GM23338 (cell line): Measurements from ENCODE around the gene VAV3. TPM values are rescaled to one million over a fixed set of nuclear protein-coding genes. Genes with fewer than 3 reads are reported as not detected.

ENCODE experiments used
- ATAC-seq: fragments of 200-7000 bp; cut with Tn5 transposase; 3 replicates; pipeline ENCODE4 v1.9.1; 2020
- DNase-seq: peaks from one replicate; pipeline ENCODE4 v3.0.0-alpha.2; 2015; ENCODE audit warnings: low spot score
- H2AFZ ChIP-seq: fragments of 200-600 bp; sonication (generic); 2 replicates; pipeline ENCODE4 v1.8.0; 2016; ENCODE audit warnings: antibody characterized with exemption, mild to moderate bottlenecking, moderate library complexity
- H3F3A ChIP-seq: fragments of 200-600 bp; sonication (generic); replicated peaks from 2 replicates; pipeline ENCODE4 v1.8.0; 2017; ENCODE audit warnings: antibody characterized with exemption, mixed run types, low read depth
- H3K27ac ChIP-seq: fragments of 200-600 bp; sonication (generic); 2 replicates; pipeline ENCODE4 v1.6.1; 2016; ENCODE audit warnings: low read depth
- H3K27me3 ChIP-seq: fragments of 200-600 bp; sonication (generic); 2 replicates; pipeline ENCODE4 v1.8.0; 2016; ENCODE audit warnings: mild to moderate bottlenecking, mixed run types, moderate library complexity; ENCODE audit not compliant: insufficient read depth
- H3K36me3 ChIP-seq: fragments of 200-600 bp; sonication (generic); 2 replicates; pipeline ENCODE4 v1.8.0; 2016; ENCODE audit warnings: mild to moderate bottlenecking; ENCODE audit not compliant: insufficient read depth
- H3K4me1 ChIP-seq: fragments of 200-600 bp; sonication (generic); 2 replicates; pipeline ENCODE4 v1.8.0; 2016; ENCODE audit warnings: mild to moderate bottlenecking, moderate library complexity; ENCODE audit not compliant: insufficient read depth
- H3K4me2 ChIP-seq: fragments of 200-600 bp; sonication (generic); 2 replicates; pipeline ENCODE4 v1.7.1; 2017; ENCODE audit warnings: mixed run types
- H3K4me3 ChIP-seq: fragments of 200-600 bp; sonication (generic); 2 replicates; pipeline ENCODE4 v1.6.1; 2016; ENCODE audit warnings: mixed run types
- H3K79me2 ChIP-seq: fragments of 200-600 bp; sonication (generic); replicated peaks from 2 replicates; pipeline ENCODE4 v1.8.0; 2017; ENCODE audit warnings: mild to moderate bottlenecking; ENCODE audit not compliant: insufficient read depth
- H3K9me2 ChIP-seq: fragments of 200-600 bp; sonication (generic); 2 replicates; pipeline ENCODE4 v1.8.0; 2017; ENCODE audit not compliant: insufficient read depth
- H4K20me1 ChIP-seq: fragments of 200-600 bp; sonication (generic); replicated peaks from 2 replicates; pipeline ENCODE4 v1.8.0; 2017; ENCODE audit warnings: mild to moderate bottlenecking; ENCODE audit not compliant: insufficient read depth
- H3K27ac Mint-ChIP-seq: 2 replicates; pipeline ENCODE4 v1.8.0; 2020; ENCODE audit warnings: inconsistent platforms, mild to moderate bottlenecking, moderate library complexity, mixed read lengths
- H3K27me3 Mint-ChIP-seq: 3 replicates; pipeline ENCODE4 v1.8.0; 2022; ENCODE audit warnings: low read depth, mild to moderate bottlenecking, moderate library complexity, mixed read lengths, inconsistent platforms; ENCODE audit not compliant: insufficient read depth, poor library complexity
- H3K36me3 Mint-ChIP-seq: 3 replicates; pipeline ENCODE4 v1.8.0; 2021; ENCODE audit warnings: low read depth, mild to moderate bottlenecking, inconsistent platforms, moderate library complexity, mixed read lengths
- H3K4me1 Mint-ChIP-seq: 3 replicates; pipeline ENCODE4 v1.8.0; 2020; ENCODE audit warnings: mild to moderate bottlenecking, inconsistent platforms, mixed read lengths
- H3K4me3 Mint-ChIP-seq: 3 replicates; pipeline ENCODE4 v1.8.0; 2021; ENCODE audit warnings: moderate library complexity, mild to moderate bottlenecking, inconsistent platforms, mixed read lengths
- H3K9me3 Mint-ChIP-seq: 3 replicates; pipeline ENCODE4 v1.8.0; 2020; ENCODE audit warnings: moderate library complexity, mild to moderate bottlenecking, inconsistent platforms, mixed read lengths
- CREB1 ChIP-seq: fragments of 250-450 bp; sonication (Bioruptor Pico); IDR thresholded peaks from 2 replicates; pipeline ENCODE4 v1.5.0; 2020; ENCODE audit warnings: low read depth, mild to moderate bottlenecking, moderate library complexity
- EZH2phosphoT487 ChIP-seq: fragments of 200-600 bp; sonication (generic); IDR thresholded peaks from one replicate; pipeline ENCODE4 v1.8.1; 2018; ENCODE audit warnings: antibody characterized with exemption; ENCODE audit not compliant: unreplicated experiment
- NANOG ChIP-seq: IDR thresholded peaks from 2 replicates; pipeline ENCODE4 v1.6.1; 2016; ENCODE audit warnings: antibody characterized with exemption, borderline replicate concordance
- STAT1 ChIP-seq: IDR thresholded peaks from one replicate; pipeline ENCODE4 v1.6.1; 2016; ENCODE audit warnings: antibody characterized with exemption; ENCODE audit not compliant: unreplicated experiment
- ZNF114 ChIP-seq: fragments of 250-450 bp; sonication (Bioruptor Pico); IDR thresholded peaks from 2 replicates; pipeline ENCODE4 v1.5.0; 2020; ENCODE audit warnings: mild to moderate bottlenecking, moderate library complexity
- polyA plus RNA-seq: library from polyadenylated mRNA; unstranded; fragments of >200 nt; fragmentation: Nextera tagmentation; extraction: Ambion mirVana; gene quantifications from 2 replicates; pipeline ENCODE4 v1.2.1, GENCODE V29; 2016
- total RNA-seq: library from RNA; depleted of rRNA; stranded (reverse); fragments of >200 nt; shearing (Covaris generic); gene quantifications from 2 replicates; pipeline ENCODE4 v1.2.3, GENCODE V29; 2014
- TF ChIP-seq, protein P1 (sequence below), 2 experiments: fragments of 200-600 bp in 1 of 2; sonication (generic) in 1 of 2; conservative IDR thresholded peaks; 2 replicates each; pipeline versions ENCODE4 v1.5.1 to v1.6.1; 2016 to 2017; ENCODE audit warnings: antibody characterized with exemption in 2 of 2, low read depth in 2 of 2, mild to moderate bottlenecking in 2 of 2, moderate library complexity in 1 of 2
- TF ChIP-seq, protein P2 (sequence below): fragments of 250-450 bp; sonication (Bioruptor Pico); IDR thresholded peaks from 2 replicates; pipeline ENCODE4 v1.5.0; 2020; ENCODE audit warnings: mild to moderate bottlenecking, moderate library complexity
- TF ChIP-seq, protein P3 (sequence below): IDR thresholded peaks from 2 replicates; pipeline ENCODE4 v1.6.1; 2016; ENCODE audit warnings: antibody characterized with exemption

Gene VAV3
- total and polyA plus RNA-seq, 2 experiments from 2014 or later: 3.0 to 11.3 TPM

- peak; percentile 77 for ATAC-seq
- H3K4me2 ChIP-seq: no peak overlapping the region
Observed at GRCh38 chr1:107739651-107740050, 225.3 kb downstream of the VAV3 start.

DNA sequence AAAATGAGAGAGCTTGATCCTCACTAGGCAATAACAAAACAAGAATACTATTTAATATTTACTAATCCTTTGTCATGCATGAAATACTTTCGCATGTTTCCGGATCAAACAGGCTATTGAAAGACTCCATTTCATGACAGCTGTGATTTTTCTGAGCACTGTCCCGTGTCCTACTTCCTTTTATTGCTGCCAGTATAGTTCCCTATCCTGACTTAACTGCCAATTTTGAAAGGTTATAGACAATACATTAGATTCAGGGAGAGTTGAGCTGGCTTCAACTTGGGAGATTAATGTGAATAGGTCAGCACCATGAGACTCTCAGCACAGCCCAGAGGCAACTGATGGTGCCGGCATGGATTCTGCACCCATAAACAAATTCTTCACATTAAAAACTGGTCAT is 225.8 kb downstream of the VAV3 start:
- H2AFZ ChIP-seq: no peak overlapping the region
- H4K20me1 ChIP-seq: no peaks in the 10 kb centered on the region
- no peak overlapping the region for H3K27ac ChIP-seq
- no peaks in the 10 kb centered on the region for H3K27me3 ChIP-seq
- H3K4me1 ChIP-seq: peaks cover 7% of the 10 kb centered on the region; the same call in 1 of the 2 replicates
- ATAC-seq (no peak), DNase-seq (no peak)
- no peaks in the 10 kb centered on the region for H3F3A ChIP-seq
- H3K36me3 ChIP-seq: no peaks in the 10 kb centered on the region
- no peak overlapping the region for H3K4me3 Mint-ChIP-seq
- no peaks in the 10 kb centered on the region for H3K9me3 Mint-ChIP-seq
- H3K4me1 Mint-ChIP-seq: peaks cover 15% of the 10 kb centered on the region
- no peaks in the 10 kb centered on the region for H3K9me2 ChIP-seq
- no peak overlapping the region for H3K27ac Mint-ChIP-seq
- H3K79me2 ChIP-seq: no peaks in the 10 kb centered on the region
- no peaks in the 10 kb centered on the region for H3K27me3 Mint-ChIP-seq
- no peak overlapping the region for H3K4me3 ChIP-seq
- H3K4me2 ChIP-seq: no peak overlapping the region
- H3K36me3 Mint-ChIP-seq: no peaks in the 10 kb centered on the region
- no peak for TF ChIP-seq CREB1 (CRISPR knock-in tag)
- TF ChIP-seq STAT1: no peak
- TF ChIP-seq, protein P1, sequence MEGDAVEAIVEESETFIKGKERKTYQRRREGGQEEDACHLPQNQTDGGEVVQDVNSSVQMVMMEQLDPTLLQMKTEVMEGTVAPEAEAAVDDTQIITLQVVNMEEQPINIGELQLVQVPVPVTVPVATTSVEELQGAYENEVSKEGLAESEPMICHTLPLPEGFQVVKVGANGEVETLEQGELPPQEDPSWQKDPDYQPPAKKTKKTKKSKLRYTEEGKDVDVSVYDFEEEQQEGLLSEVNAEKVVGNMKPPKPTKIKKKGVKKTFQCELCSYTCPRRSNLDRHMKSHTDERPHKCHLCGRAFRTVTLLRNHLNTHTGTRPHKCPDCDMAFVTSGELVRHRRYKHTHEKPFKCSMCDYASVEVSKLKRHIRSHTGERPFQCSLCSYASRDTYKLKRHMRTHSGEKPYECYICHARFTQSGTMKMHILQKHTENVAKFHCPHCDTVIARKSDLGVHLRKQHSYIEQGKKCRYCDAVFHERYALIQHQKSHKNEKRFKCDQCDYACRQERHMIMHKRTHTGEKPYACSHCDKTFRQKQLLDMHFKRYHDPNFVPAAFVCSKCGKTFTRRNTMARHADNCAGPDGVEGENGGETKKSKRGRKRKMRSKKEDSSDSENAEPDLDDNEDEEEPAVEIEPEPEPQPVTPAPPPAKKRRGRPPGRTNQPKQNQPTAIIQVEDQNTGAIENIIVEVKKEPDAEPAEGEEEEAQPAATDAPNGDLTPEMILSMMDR (conservative IDR thresholded peaks at IDR 0.05; ENCODE audit: low read depth in 2 of 2): no peak
- no peak for TF ChIP-seq NANOG
- no peak for TF ChIP-seq ZNF114 (CRISPR knock-in tag)
- no peak for TF ChIP-seq EZH2phosphoT487
- TF ChIP-seq, protein P2, sequence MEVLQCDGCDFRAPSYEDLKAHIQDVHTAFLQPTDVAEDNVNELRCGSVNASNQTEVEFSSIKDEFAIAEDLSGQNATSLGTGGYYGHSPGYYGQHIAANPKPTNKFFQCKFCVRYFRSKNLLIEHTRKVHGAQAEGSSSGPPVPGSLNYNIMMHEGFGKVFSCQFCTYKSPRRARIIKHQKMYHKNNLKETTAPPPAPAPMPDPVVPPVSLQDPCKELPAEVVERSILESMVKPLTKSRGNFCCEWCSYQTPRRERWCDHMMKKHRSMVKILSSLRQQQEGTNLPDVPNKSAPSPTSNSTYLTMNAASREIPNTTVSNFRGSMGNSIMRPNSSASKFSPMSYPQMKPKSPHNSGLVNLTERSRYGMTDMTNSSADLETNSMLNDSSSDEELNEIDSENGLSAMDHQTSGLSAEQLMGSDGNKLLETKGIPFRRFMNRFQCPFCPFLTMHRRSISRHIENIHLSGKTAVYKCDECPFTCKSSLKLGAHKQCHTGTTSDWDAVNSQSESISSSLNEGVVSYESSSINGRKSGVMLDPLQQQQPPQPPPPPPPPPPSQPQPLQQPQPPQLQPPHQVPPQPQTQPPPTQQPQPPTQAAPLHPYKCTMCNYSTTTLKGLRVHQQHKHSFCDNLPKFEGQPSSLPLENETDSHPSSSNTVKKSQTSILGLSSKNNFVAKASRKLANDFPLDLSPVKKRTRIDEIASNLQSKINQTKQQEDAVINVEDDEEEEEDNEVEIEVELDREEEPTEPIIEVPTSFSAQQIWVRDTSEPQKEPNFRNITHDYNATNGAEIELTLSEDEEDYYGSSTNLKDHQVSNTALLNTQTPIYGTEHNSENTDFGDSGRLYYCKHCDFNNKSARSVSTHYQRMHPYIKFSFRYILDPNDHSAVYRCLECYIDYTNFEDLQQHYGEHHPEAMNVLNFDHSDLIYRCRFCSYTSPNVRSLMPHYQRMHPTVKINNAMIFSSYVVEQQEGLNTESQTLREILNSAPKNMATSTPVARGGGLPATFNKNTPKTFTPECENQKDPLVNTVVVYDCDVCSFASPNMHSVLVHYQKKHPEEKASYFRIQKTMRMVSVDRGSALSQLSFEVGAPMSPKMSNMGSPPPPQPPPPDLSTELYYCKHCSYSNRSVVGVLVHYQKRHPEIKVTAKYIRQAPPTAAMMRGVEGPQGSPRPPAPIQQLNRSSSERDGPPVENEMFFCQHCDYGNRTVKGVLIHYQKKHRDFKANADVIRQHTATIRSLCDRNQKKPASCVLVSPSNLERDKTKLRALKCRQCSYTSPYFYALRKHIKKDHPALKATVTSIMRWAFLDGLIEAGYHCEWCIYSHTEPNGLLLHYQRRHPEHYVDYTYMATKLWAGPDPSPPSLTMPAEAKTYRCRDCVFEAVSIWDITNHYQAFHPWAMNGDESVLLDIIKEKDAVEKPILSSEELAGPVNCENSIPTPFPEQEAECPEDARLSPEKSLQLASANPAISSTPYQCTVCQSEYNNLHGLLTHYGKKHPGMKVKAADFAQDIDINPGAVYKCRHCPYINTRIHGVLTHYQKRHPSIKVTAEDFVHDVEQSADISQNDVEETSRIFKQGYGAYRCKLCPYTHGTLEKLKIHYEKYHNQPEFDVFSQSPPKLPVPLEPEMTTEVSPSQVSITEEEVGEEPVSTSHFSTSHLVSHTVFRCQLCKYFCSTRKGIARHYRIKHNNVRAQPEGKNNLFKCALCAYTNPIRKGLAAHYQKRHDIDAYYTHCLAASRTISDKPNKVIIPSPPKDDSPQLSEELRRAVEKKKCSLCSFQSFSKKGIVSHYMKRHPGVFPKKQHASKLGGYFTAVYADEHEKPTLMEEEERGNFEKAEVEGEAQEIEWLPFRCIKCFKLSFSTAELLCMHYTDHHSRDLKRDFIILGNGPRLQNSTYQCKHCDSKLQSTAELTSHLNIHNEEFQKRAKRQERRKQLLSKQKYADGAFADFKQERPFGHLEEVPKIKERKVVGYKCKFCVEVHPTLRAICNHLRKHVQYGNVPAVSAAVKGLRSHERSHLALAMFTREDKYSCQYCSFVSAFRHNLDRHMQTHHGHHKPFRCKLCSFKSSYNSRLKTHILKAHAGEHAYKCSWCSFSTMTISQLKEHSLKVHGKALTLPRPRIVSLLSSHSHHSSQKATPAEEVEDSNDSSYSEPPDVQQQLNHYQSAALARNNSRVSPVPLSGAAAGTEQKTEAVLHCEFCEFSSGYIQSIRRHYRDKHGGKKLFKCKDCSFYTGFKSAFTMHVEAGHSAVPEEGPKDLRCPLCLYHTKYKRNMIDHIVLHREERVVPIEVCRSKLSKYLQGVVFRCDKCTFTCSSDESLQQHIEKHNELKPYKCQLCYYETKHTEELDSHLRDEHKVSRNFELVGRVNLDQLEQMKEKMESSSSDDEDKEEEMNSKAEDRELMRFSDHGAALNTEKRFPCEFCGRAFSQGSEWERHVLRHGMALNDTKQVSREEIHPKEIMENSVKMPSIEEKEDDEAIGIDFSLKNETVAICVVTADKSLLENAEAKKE (CRISPR knock-in tag): no peak
- TF ChIP-seq, protein P3, sequence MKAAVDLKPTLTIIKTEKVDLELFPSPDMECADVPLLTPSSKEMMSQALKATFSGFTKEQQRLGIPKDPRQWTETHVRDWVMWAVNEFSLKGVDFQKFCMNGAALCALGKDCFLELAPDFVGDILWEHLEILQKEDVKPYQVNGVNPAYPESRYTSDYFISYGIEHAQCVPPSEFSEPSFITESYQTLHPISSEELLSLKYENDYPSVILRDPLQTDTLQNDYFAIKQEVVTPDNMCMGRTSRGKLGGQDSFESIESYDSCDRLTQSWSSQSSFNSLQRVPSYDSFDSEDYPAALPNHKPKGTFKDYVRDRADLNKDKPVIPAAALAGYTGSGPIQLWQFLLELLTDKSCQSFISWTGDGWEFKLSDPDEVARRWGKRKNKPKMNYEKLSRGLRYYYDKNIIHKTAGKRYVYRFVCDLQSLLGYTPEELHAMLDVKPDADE: no peak

More at GRCh38 chr1:107739651-107740050, 225.3 kb downstream of the VAV3 start:
- no peaks in the 10 kb centered on the region for H3K9me3 Mint-ChIP-seq
- H3K4me3 Mint-ChIP-seq: no peak overlapping the region
- H2AFZ ChIP-seq: no peak overlapping the region
- no peaks in the 10 kb centered on the region for H3K36me3 Mint-ChIP-seq
- peak; percentile 56 for DNase-seq
- no peaks in the 10 kb centered on the region for H3K9me2 ChIP-seq
- no peak overlapping the region for H3K27ac ChIP-seq
- no peaks in the 10 kb centered on the region for H3K27me3 ChIP-seq
- H4K20me1 ChIP-seq: no peaks in the 10 kb centered on the region
- no peaks in the 10 kb centered on the region for H3K36me3 ChIP-seq
- H3F3A ChIP-seq: no peaks in the 10 kb centered on the region
- H3K4me1 ChIP-seq: peaks cover 7% of the 10 kb centered on the region; the same call in 1 of the 2 replicates
- H3K27me3 Mint-ChIP-seq: no peaks in the 10 kb centered on the region
- H3K4me1 Mint-ChIP-seq: peaks cover 20% of the 10 kb centered on the region
- no peak for TF ChIP-seq ZNF114 (CRISPR knock-in tag)
- TF ChIP-seq, protein P1 (conservative IDR thresholded peaks at IDR 0.05; ENCODE audit: low read depth in 2 of 2): peak; percentile 46 to 52
- no peak overlapping the region for H3K4me3 ChIP-seq
- no peaks in the 10 kb centered on the region for H3K79me2 ChIP-seq
- no peak overlapping the region for H3K27ac Mint-ChIP-seq
